ENCODE measurements around the gene FAM13C.

DNA sequence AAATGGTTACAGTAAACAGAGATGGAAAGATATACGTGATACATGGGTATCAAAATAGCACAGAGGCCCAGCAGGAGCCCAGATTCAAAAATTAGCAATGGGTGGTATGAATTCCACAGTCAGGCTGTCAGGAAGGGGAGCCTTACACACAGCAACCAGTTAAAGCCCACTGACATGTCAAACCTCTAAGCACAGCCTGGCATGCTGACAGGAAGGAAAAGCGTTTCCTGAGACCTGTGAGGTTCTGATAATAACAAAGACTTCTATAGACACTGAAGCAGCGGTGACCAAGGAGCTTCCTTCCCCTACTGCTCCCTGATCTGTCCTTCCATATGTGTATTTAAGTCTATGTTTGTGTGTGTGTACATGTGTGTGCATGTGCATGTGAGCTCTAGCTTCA lies 96.0 kb downstream of the FAM13C start:
- TF ChIP-seq, protein P1, sequence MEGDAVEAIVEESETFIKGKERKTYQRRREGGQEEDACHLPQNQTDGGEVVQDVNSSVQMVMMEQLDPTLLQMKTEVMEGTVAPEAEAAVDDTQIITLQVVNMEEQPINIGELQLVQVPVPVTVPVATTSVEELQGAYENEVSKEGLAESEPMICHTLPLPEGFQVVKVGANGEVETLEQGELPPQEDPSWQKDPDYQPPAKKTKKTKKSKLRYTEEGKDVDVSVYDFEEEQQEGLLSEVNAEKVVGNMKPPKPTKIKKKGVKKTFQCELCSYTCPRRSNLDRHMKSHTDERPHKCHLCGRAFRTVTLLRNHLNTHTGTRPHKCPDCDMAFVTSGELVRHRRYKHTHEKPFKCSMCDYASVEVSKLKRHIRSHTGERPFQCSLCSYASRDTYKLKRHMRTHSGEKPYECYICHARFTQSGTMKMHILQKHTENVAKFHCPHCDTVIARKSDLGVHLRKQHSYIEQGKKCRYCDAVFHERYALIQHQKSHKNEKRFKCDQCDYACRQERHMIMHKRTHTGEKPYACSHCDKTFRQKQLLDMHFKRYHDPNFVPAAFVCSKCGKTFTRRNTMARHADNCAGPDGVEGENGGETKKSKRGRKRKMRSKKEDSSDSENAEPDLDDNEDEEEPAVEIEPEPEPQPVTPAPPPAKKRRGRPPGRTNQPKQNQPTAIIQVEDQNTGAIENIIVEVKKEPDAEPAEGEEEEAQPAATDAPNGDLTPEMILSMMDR (IDR thresholded peaks at IDR 0.05), result no peak
- no peak for TF ChIP-seq POLR2A (IDR thresholded peaks at IDR 0.05)
